Osteoblast (primary cell): Measurements from ENCODE around the gene OCA2. TPM values are rescaled to one million over a fixed set of nuclear protein-coding genes. Genes with fewer than 3 reads are reported as not detected.
"Not testable (repeated sequence)": the region's sequence is repeated elsewhere in the genome, so short reads cannot be mapped to it uniquely, and the experiment has no call there.

ENCODE experiments used
- DNase-seq: peaks from one replicate; pipeline ENCODE4 v3.0.0; 2011; ENCODE audit warnings: low spot score, mixed read lengths; ENCODE audit not compliant: insufficient read length; ENCODE audit errors: missing footprints
- H2AFZ ChIP-seq: 2 replicates; pipeline ENCODE4 v1.6.0; 2011; ENCODE audit warnings: mild to moderate bottlenecking, low read length
- H3K27ac ChIP-seq: 2 replicates; pipeline ENCODE4 v1.5.1; 2011; ENCODE audit warnings: mild to moderate bottlenecking, low read depth, low read length, moderate library complexity
- H3K27me3 ChIP-seq: 2 replicates; pipeline ENCODE4 v1.6.0; 2012; ENCODE audit warnings: mild to moderate bottlenecking, control low read depth, inconsistent platforms, low read length, moderate library complexity; ENCODE audit not compliant: insufficient read depth
- H3K36me3 ChIP-seq: 2 replicates; pipeline ENCODE4 v1.5.1; 2011; ENCODE audit warnings: mild to moderate bottlenecking, low read length, control low read depth, moderate library complexity; ENCODE audit not compliant: insufficient read depth
- H3K4me1 ChIP-seq: 2 replicates; pipeline ENCODE4 v1.5.1; 2011; ENCODE audit warnings: mild to moderate bottlenecking, low read length, control low read depth, moderate library complexity; ENCODE audit not compliant: insufficient read depth
- H3K4me2 ChIP-seq: 2 replicates; pipeline ENCODE4 v1.6.0; 2011; ENCODE audit warnings: mild to moderate bottlenecking, low read length; ENCODE audit not compliant: insufficient read depth
- H3K4me3 ChIP-seq: fragments of 200-600 bp; sonication (generic); 3 replicates; pipeline ENCODE4 v1.5.1; 2012; ENCODE audit warnings: mild to moderate bottlenecking, low read length, inconsistent platforms; ENCODE audit not compliant: insufficient read depth
- H3K79me2 ChIP-seq: 2 replicates; pipeline ENCODE4 v1.6.0; 2012; ENCODE audit warnings: mild to moderate bottlenecking, low read length, control low read depth, inconsistent platforms; ENCODE audit not compliant: insufficient read depth
- H3K9me3 ChIP-seq: 2 replicates; pipeline ENCODE4 v1.5.1; 2011; ENCODE audit warnings: low read depth, low read length, control low read depth
- H4K20me1 ChIP-seq: 2 replicates; pipeline ENCODE4 v1.6.0; 2012; ENCODE audit warnings: mild to moderate bottlenecking, low read length, control low read depth; ENCODE audit not compliant: insufficient read depth
- CTCF ChIP-seq: IDR thresholded peaks from 2 replicates; pipeline ENCODE4 v1.5.1; 2011; ENCODE audit warnings: mild to moderate bottlenecking, low read depth, low read length, moderate library complexity; ENCODE audit errors: extremely low read depth
- total RNA-seq: library from RNA; depleted of rRNA; stranded (reverse); fragments of >200 nt; gene quantifications from 2 replicates; pipeline ENCODE4 v1.2.3, GENCODE V29; 2012

OCA2 gene
- total RNA-seq, 1 donor, result not detected

DNA sequence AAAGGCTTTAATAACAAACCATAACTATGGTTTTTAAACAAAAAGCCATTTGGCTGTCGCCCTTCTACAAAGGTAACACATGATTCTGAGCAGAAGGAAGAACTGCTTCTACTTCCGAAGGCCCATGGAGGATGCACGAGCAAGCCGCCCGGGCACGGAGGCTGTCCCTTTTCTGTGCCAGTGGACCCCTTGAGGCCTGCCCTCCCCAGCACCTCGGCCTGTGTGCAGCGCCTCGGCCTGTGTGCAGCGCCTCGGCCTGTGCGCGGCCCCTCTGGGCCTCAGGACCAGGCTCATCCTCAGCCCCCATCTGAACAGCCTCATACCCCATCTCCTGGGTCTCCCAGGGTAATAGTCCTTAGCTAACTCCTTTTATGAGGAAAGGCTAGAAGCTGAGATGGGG, 329.5 kb downstream of the OCA2 start:
- Histone ChIP-seq H3K27me3 (no peaks in the 10 kb centered on the region), H3K9me3 (no peaks in the 10 kb centered on the region), H3K4me3 (no peak overlapping the region), H3K27ac (no peak overlapping the region), H2AFZ (no peak overlapping the region), H4K20me1 (no peaks in the 10 kb centered on the region), H3K36me3 (no peaks in the 10 kb centered on the region), H3K79me2 (no peaks in the 10 kb centered on the region), H3K4me1 (no peaks in the 10 kb centered on the region), H3K4me2 (no peak overlapping the region)
- no peak for DNase-seq
- TF ChIP-seq CTCF, result no peak

DNA sequence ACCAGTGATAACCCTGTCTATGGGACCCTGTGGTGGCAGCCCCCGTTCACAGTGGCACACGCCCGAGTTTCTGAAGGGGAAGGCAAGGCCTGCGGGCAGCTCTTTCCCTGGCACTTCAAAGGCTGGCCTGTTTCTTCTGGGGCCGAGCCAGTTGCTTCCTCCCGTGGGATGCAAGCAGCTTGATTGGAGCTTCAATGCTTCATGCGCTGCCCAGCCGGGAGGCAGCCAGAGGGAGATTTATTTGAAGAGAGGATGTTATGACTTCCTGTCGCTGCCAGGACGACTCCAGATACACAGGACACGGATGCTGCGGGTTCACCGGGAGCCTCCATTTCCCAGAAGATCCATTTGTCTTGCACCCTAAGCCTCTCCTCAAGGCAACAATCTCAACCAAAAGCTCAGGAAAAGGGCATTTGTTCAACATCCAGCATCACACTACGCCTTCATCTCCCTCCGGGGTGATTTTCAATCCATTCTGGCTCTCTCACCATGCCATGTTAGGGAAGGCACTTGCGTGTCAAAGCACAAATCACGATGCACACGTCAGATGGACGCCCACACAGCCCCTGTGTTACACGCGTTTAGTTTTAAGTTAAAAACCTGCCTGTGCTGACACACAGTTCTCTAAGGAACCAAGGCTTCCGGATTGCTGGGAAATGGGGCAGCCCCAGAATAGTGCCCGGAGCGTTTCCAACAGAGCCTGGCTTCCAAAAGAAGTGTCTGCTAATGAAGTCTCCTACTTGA, 330.2 kb downstream of the OCA2 start:
- Histone ChIP-seq H3K4me2 (no peak overlapping the region), H3K27me3 (no peaks in the 10 kb centered on the region), H3K27ac (no peak overlapping the region), H2AFZ (no peak overlapping the region), H4K20me1 (no peaks in the 10 kb centered on the region), H3K79me2 (no peaks in the 10 kb centered on the region), H3K4me3 (no peak overlapping the region), H3K36me3 (no peaks in the 10 kb centered on the region), H3K4me1 (no peaks in the 10 kb centered on the region), H3K9me3 (no peaks in the 10 kb centered on the region)
- no peak for TF ChIP-seq CTCF
- DNase-seq, result no peak

GRCh38 chr15:27767918-27768640, 331.0 kb downstream of the OCA2 start:
- Histone ChIP-seq H3K27me3 (no peaks in the 10 kb centered on the region), H3K36me3 (no peaks in the 10 kb centered on the region), H3K27ac (no peak overlapping the region), H3K4me3 (no peak overlapping the region), H4K20me1 (no peaks in the 10 kb centered on the region), H3K4me1 (no peaks in the 10 kb centered on the region), H3K4me2 (no peak overlapping the region), H3K9me3 (no peaks in the 10 kb centered on the region), H2AFZ (no peak overlapping the region), H3K79me2 (no peaks in the 10 kb centered on the region)
- no peak for TF ChIP-seq CTCF
- DNase-seq, result no peak

GRCh38 chr15:27767430-27767829, 331.7 kb downstream of the OCA2 start:
- H3K36me3 ChIP-seq, H3K9me3 ChIP-seq, H3K27me3 ChIP-seq, H3K79me2 ChIP-seq, H3K4me2 ChIP-seq, H2AFZ ChIP-seq, H3K4me3 ChIP-seq, H3K4me1 ChIP-seq, H4K20me1 ChIP-seq, DNase-seq, H3K27ac ChIP-seq: not testable (repeated sequence)
